A549 (cell line): ENCODE data around the gene DRD3. TPM values are rescaled to one million over a fixed set of nuclear protein-coding genes. Genes with fewer than 3 reads are reported as not detected.

Source experiments
- ATAC-seq, 2 experiments: fragments of 200-7000 bp in 1 of 2; fragments of >200 bp in 1 of 2; cut with Nextera tagmentation in 1 of 2; cut with Tn5 transposase in 1 of 2; 3 replicates each; pipeline versions ENCODE4 v1.8.0 to v1.9.1; 2018 to 2020; ENCODE audit warnings: mild to moderate bottlenecking in 1 of 2, moderate library complexity in 1 of 2
- CTCF ChIA-PET: fragments of 300-600 bp; sonication (Branson Sonifier 250); formaldehyde crosslinking; extraction: SDS; loops from one replicate; lab custom pipeline; 2021; ENCODE audit warnings: antibody characterized with exemption, inconsistent platforms; lab: Yijun Ruan, JAX
- POLR2A ChIA-PET: fragments of 350-600 bp; formaldehyde crosslinking; extraction: SDS; loops from one replicate; lab custom pipeline; 2021; ENCODE audit warnings: antibody characterized with exemption, inconsistent platforms; lab: Yijun Ruan, JAX
- DNase-seq, 2 experiments: peaks; one replicate each; pipeline versions ENCODE4 v3.0.0 to v3.0.0-alpha.2; 2011 to 2016; ENCODE audit warnings: low read depth in 1 of 2, low spot score in 1 of 2
- FAIRE-seq: peaks from 2 replicates; lab custom pipeline; 2011; peaks lifted over from hg19 to GRCh38; lab: Jason Lieb, UNC
- H3K27ac ChIP-seq, 2 experiments: fragments of >200 bp; sonication (Bioruptor Twin); formaldehyde crosslinking; 3 replicates each; pipeline ENCODE4 v1.5.1; 2016 to 2017
- H3K4me1 ChIP-seq: fragments of >200 bp; sonication (Bioruptor Twin); formaldehyde crosslinking; 3 replicates; pipeline ENCODE4 v1.6.1; 2016
- H3K4me2 ChIP-seq: fragments of >200 bp; sonication (Bioruptor Twin); formaldehyde crosslinking; 3 replicates; pipeline ENCODE4 v1.6.1; 2016
- H3K4me3 ChIP-seq: fragments of >200 bp; sonication (Bioruptor Twin); formaldehyde crosslinking; 3 replicates; pipeline ENCODE4 v1.5.1; 2016
- H3K9me3 ChIP-seq: fragments of >200 bp; sonication (Bioruptor Twin); formaldehyde crosslinking; 3 replicates; pipeline ENCODE4 v1.6.1; 2016
- BHLHE40 ChIP-seq: IDR thresholded peaks from 2 replicates; pipeline ENCODE4 v1.6.1; 2012; ENCODE audit warnings: low read depth, low read length, inconsistent platforms
- CBX8 ChIP-seq: fragments of 200-600 bp; sonication (generic); IDR thresholded peaks from 2 replicates; pipeline ENCODE4 v1.6.1; 2016
- CEBPB ChIP-seq, 2 experiments: fragments of >200 bp in 1 of 2; sonication (Bioruptor Twin) in 1 of 2; formaldehyde crosslinking in 1 of 2; IDR thresholded peaks; 2 replicates each; pipeline ENCODE4 v1.6.1; 2012 to 2016
- CHD2 ChIP-seq: fragments of 150-350 bp; IDR thresholded peaks from 2 replicates; pipeline ENCODE4 v1.6.1; 2014; ENCODE audit warnings: low read length; ENCODE audit not compliant: partially characterized antibody
- CHD4 ChIP-seq: fragments of 200-600 bp; sonication (generic); IDR thresholded peaks from 2 replicates; pipeline ENCODE4 v1.6.1; 2016; ENCODE audit warnings: antibody characterized with exemption, mild to moderate bottlenecking, borderline replicate concordance
- CTCF ChIP-seq: fragments of >200 bp; sonication (Bioruptor Twin); formaldehyde crosslinking; IDR thresholded peaks from 3 replicates; pipeline ENCODE4 v1.5.1; 2016
- EHMT2 ChIP-seq: fragments of 200-600 bp; sonication (generic); IDR thresholded peaks from 2 replicates; pipeline ENCODE4 v1.6.1; 2016; ENCODE audit warnings: antibody characterized with exemption, low read depth, mild to moderate bottlenecking, moderate library complexity
- ELK1 ChIP-seq: fragments of 150-350 bp; IDR thresholded peaks from 2 replicates; pipeline ENCODE4 v1.6.1; 2014; ENCODE audit warnings: low read depth, mild to moderate bottlenecking, low read length
- FOXS1 ChIP-seq: fragments of 250-450 bp; sonication (Bioruptor Pico); IDR thresholded peaks from 2 replicates; pipeline ENCODE4 v1.5.0; 2020; ENCODE audit warnings: mild to moderate bottlenecking, moderate library complexity
- GATA3 ChIP-seq: IDR thresholded peaks from 2 replicates; pipeline ENCODE4 v1.6.1; 2012; ENCODE audit warnings: borderline replicate concordance
- HMGXB4 ChIP-seq: fragments of 250-450 bp; sonication (Bioruptor Pico); IDR thresholded peaks from 2 replicates; pipeline ENCODE4 v1.5.0; 2021; ENCODE audit warnings: mild to moderate bottlenecking, moderate library complexity, borderline replicate concordance
- HOXA7 ChIP-seq: fragments of 250-450 bp; sonication (Bioruptor Pico); IDR thresholded peaks from 2 replicates; pipeline ENCODE4 v1.5.0; 2020; ENCODE audit warnings: mild to moderate bottlenecking, moderate library complexity
- JUNB ChIP-seq: fragments of >200 bp; sonication (Bioruptor Twin); formaldehyde crosslinking; IDR thresholded peaks from 2 replicates; pipeline ENCODE4 v1.6.1; 2016
- MAX ChIP-seq: IDR thresholded peaks from 2 replicates; pipeline ENCODE4 v1.6.1; 2012
- MYC ChIP-seq: IDR thresholded peaks from 2 replicates; pipeline ENCODE4 v1.6.1; 2012; ENCODE audit warnings: mild to moderate bottlenecking, inconsistent platforms, low read length, improper control_type of control experiment, borderline replicate concordance
- NFE2L2 ChIP-seq: fragments of 150-350 bp; conservative IDR thresholded peaks from 2 replicates; pipeline ENCODE4 v1.6.1; 2014; ENCODE audit warnings: low read length
- NPAS2 ChIP-seq: fragments of 250-450 bp; sonication (Bioruptor Pico); IDR thresholded peaks from 2 replicates; pipeline ENCODE4 v1.8.0; 2022; ENCODE audit warnings: mild to moderate bottlenecking, moderate library complexity, borderline replicate concordance
- PHF8 ChIP-seq: fragments of 200-600 bp; sonication (generic); IDR thresholded peaks from 2 replicates; pipeline ENCODE4 v1.6.1; 2016; ENCODE audit warnings: low read depth, mild to moderate bottlenecking, antibody characterized with exemption, moderate library complexity, borderline replicate concordance
- ZC3H11A ChIP-seq: fragments of 450-650 bp; IDR thresholded peaks from 2 replicates; pipeline ENCODE4 v1.6.1; 2014; ENCODE audit warnings: antibody characterized with exemption, mild to moderate bottlenecking
- ZNF302 ChIP-seq: fragments of 250-450 bp; sonication (Bioruptor Pico); IDR thresholded peaks from 2 replicates; pipeline ENCODE4 v1.9.0; 2021; ENCODE audit warnings: inconsistent platforms, mild to moderate bottlenecking, moderate library complexity
- WGBS: methylation state at CpG from one replicate; pipeline ENCODE4 v1.1.6; 2017; ENCODE audit errors: missing lambda C conversion rate; 5-methylcytosine and 5-hydroxymethylcytosine counted together
- polyA plus RNA-seq, 4 experiments: library from polyadenylated mRNA; depleted of rRNA in 3 of 4; stranded (reverse); fragments of >200 nt; fragmentation: RNase III in 1 of 4; extraction: RNeasy Plus Mini Kit Qiagen cat#74134 plus additional on column Dnase treatment in 1 of 4; gene quantifications; 2 replicates in 3 of 4; 3 replicates in 1 of 4; pipeline ENCODE4 v1.2.3, GENCODE V29; 2011 to 2017

Gene DRD3
- polyA plus RNA-seq, 2 of the 4 experiments (the other 2 are of a cell fraction) = not detected

GRCh38 chr3:114218578-114219185 lies 39.8 kb upstream of the DRD3 start:
- Histone ChIP-seq H3K9me3 (no peaks in the 10 kb centered on the region), H3K4me3 (no peak overlapping the region), H3K4me2 (no peak overlapping the region), H3K4me1 (no peaks in the 10 kb centered on the region), H3K27ac (no peak overlapping the region)
- ChIA-PET POLR2A (no interaction called here), CTCF (no interaction called here)
- DNase-seq = no peak
- ATAC-seq = no peak
- FAIRE-seq = no peak
- no peak for TF ChIP-seq CBX8
- no peak for TF ChIP-seq CHD4
- no peak for TF ChIP-seq ZNF302
- no peak for TF ChIP-seq HOXA7
- 17% methylated on average over 12 of the region's 12 CpGs for WGBS

GRCh38 chr3:114218006-114218405 lies 39.2 kb upstream of the DRD3 start:
- no peaks in the 10 kb centered on the region for H3K9me3 ChIP-seq
- 38% methylated on average over 3 of the region's 3 CpGs for WGBS
- no peak for TF ChIP-seq MAX
- no peak overlapping the region for H3K4me3 ChIP-seq
- ATAC-seq = no peak
- CTCF ChIA-PET = no interaction called here
- POLR2A ChIA-PET = no interaction called here
- FAIRE-seq = no peak
- H3K4me2 ChIP-seq = no peak overlapping the region
- DNase-seq = no peak
- H3K27ac ChIP-seq = no peak overlapping the region
- no peaks in the 10 kb centered on the region for H3K4me1 ChIP-seq

GRCh38 chr3:114217266-114217665 lies 38.4 kb upstream of the DRD3 start:
- DNase-seq = no peak
- ChIA-PET CTCF (no interaction called here), POLR2A (no interaction called here)
- Histone ChIP-seq H3K27ac (no peak overlapping the region), H3K4me3 (no peak overlapping the region), H3K9me3 (no peaks in the 10 kb centered on the region), H3K4me1 (no peaks in the 10 kb centered on the region), H3K4me2 (no peak overlapping the region)
- TF ChIP-seq GATA3 (no peak), HMGXB4 (CRISPR knock-in tag) (no peak), NFE2L2 (no peak), ELK1 (no peak), ZC3H11A (no peak), EHMT2 (no peak), CTCF (no peak), NPAS2 (no peak), CBX8 (no peak), JUNB (no peak), FOXS1 (CRISPR knock-in tag) (no peak), PHF8 (no peak), BHLHE40 (no peak), MYC (no peak), CHD2 (no peak), ZNF302 (no peak), CEBPB (IDR thresholded peaks at IDR 0.05) (no peak), CHD4 (no peak)
- ATAC-seq = no peak
- no peak for FAIRE-seq
